22Rv1 (cell line): ENCODE measurements around the gene GRB2.
"Not testable (repeated sequence)": the region's sequence is repeated elsewhere in the genome, so short reads cannot be mapped to it uniquely, and the experiment has no call there.

Experiments used
- H3K27ac ChIP-seq: fragments of 450-650 bp; 2 replicates; pipeline ENCODE4 v1.5.1; 2017
- CTCF ChIP-seq: fragments of 450-650 bp; IDR thresholded peaks from 2 replicates; pipeline ENCODE4 v1.5.1; 2017; ENCODE audit warnings: mild to moderate bottlenecking
- ZFX ChIP-seq: fragments of 450-650 bp; IDR thresholded peaks from 2 replicates; pipeline ENCODE4 v1.6.1; 2017; ENCODE audit warnings: antibody characterized with exemption, borderline replicate concordance

Gene GRB2

GRCh38 chr17:75348386-75349012 lies 57.0 kb downstream of the GRB2 start:
- no peak for TF ChIP-seq ZFX
- TF ChIP-seq CTCF, result no peak
- no peak overlapping the region for H3K27ac ChIP-seq

- TF ChIP-seq ZFX (no peak), CTCF (no peak)
- no peak overlapping the region for H3K27ac ChIP-seq
Measured at GRCh38 chr17:75346906-75347305, 58.6 kb downstream of the GRB2 start.

- H3K27ac ChIP-seq, result not testable (repeated sequence)
Measured at GRCh38 chr17:75346368-75346767, 59.1 kb downstream of the GRB2 start.

GRCh38 chr17:75345514-75346167 lies 59.8 kb downstream of the GRB2 start:
- TF ChIP-seq ZFX (no peak), CTCF (no peak)
- H3K27ac ChIP-seq, result no peak overlapping the region

- H3K27ac ChIP-seq, result no peak overlapping the region
- no peak for TF ChIP-seq CTCF
- TF ChIP-seq ZFX, result no peak
Measured at GRCh38 chr17:75344666-75345065, 60.8 kb downstream of the GRB2 start.

GRCh38 chr17:75342996-75343395 lies 62.5 kb downstream of the GRB2 start:
- no peak overlapping the region for H3K27ac ChIP-seq
- TF ChIP-seq CTCF, result no peak
- TF ChIP-seq ZFX, result no peak

GRCh38 chr17:75341784-75342486 lies 63.5 kb downstream of the GRB2 start:
- no peak overlapping the region for H3K27ac ChIP-seq
- TF ChIP-seq ZFX (no peak), CTCF (no peak)

GRCh38 chr17:75340631-75341030 lies 64.8 kb downstream of the GRB2 start:
- TF ChIP-seq CTCF (no peak), ZFX (no peak)

More at GRCh38 chr17:75340631-75341030, 64.8 kb downstream of the GRB2 start:
- H3K27ac ChIP-seq, result no peak overlapping the region
